ENCODE results near the gene STK11.

- TF ChIP-seq CTCF (IDR thresholded peaks at IDR 0.05; ENCODE audit: insufficient read depth, low read depth, low read length): no peak
- TF ChIP-seq EZH2 (IDR thresholded peaks at IDR 0.05; ENCODE audit: insufficient read depth, low read length): no peak
Measured at GRCh38 chr19:1273263-1274041, 67.9 kb downstream of the STK11 start.
